ENCODE measurements around the gene OCLN.
"Not testable (repeated sequence)": the region's sequence is repeated elsewhere in the genome, so short reads cannot be mapped to it uniquely, and the experiment has no call there.

The OCLN gene

DNA sequence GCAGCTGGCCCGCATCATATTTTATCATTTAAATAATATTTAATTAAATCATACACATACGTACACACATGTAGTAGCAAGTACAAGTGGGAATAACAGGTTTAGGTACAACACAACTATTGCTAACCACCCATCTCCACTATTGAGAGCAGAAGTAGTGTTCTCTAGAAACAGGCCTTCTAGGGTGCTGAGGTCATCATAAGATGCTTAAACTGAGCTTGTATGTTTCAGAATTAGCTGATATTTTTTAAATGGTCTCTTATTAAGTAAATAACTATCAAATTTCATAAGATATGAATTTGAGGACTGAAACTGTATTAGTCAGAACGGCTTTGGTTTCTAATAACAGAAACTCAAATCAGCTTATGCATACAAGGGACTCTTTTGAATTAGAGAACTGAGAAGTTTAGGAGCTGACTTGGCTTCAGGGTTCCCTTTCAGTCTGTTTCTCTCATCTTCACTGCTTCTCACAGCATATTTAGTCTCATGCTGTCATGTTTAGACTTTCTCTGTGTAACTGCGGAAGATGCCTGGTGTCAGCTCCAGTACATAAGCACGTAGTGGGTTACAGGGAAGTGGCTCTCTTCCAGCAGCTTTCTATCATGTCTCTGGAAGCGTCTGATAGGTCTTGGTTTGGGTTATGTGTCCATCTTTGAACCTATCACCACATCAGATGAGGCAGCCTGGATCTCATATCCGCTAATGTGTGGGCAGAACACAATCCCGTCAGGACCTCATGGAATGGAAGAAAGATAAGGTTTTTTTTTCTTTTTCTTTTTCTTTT is 25.0 kb upstream of the OCLN start:
- no peaks in the 10 kb centered on the region for H3K4me1 ChIP-seq (ENCODE audit: insufficient read depth, low read length)
- no peaks in the 10 kb centered on the region for H3K9me3 ChIP-seq (ENCODE audit: insufficient read depth, low read length, severe bottlenecking)
- H4K20me1 ChIP-seq (ENCODE audit: insufficient read depth, low read length) = no peaks in the 10 kb centered on the region
- H2AFZ ChIP-seq (ENCODE audit: low read depth, low read length) = no peak overlapping the region
- H3K79me2 ChIP-seq (ENCODE audit: insufficient read depth, low read length) = no peaks in the 10 kb centered on the region
- no peak overlapping the region for H3K9ac ChIP-seq (ENCODE audit: low read depth, low read length)
- H3K36me3 ChIP-seq (ENCODE audit: insufficient read depth, low read length) = no peaks in the 10 kb centered on the region
- ATAC-seq (ENCODE audit: insufficient read depth, low read depth) = no peak
- TF ChIP-seq, protein P1, sequence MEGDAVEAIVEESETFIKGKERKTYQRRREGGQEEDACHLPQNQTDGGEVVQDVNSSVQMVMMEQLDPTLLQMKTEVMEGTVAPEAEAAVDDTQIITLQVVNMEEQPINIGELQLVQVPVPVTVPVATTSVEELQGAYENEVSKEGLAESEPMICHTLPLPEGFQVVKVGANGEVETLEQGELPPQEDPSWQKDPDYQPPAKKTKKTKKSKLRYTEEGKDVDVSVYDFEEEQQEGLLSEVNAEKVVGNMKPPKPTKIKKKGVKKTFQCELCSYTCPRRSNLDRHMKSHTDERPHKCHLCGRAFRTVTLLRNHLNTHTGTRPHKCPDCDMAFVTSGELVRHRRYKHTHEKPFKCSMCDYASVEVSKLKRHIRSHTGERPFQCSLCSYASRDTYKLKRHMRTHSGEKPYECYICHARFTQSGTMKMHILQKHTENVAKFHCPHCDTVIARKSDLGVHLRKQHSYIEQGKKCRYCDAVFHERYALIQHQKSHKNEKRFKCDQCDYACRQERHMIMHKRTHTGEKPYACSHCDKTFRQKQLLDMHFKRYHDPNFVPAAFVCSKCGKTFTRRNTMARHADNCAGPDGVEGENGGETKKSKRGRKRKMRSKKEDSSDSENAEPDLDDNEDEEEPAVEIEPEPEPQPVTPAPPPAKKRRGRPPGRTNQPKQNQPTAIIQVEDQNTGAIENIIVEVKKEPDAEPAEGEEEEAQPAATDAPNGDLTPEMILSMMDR (IDR thresholded peaks at IDR 0.05; ENCODE audit: borderline replicate concordance, extremely low read depth, low read length, poor library complexity, severe bottlenecking) = no peak
- no peak for TF ChIP-seq EZH2 (IDR thresholded peaks at IDR 0.05; ENCODE audit: borderline replicate concordance, low read depth, low read length, severe bottlenecking)
- no peaks in the 10 kb centered on the region for H3K27me3 ChIP-seq (ENCODE audit: insufficient read depth, low read length, poor library complexity)
- no peak overlapping the region for H3K4me3 ChIP-seq (ENCODE audit: low read depth in 1 of 2, low read length in 2 of 2)
- no peak overlapping the region for H3K4me2 ChIP-seq (ENCODE audit: insufficient read depth, low read length)
- no peak overlapping the region for H3K27ac ChIP-seq (ENCODE audit: low read length)
- no peak for DNase-seq

DNA sequence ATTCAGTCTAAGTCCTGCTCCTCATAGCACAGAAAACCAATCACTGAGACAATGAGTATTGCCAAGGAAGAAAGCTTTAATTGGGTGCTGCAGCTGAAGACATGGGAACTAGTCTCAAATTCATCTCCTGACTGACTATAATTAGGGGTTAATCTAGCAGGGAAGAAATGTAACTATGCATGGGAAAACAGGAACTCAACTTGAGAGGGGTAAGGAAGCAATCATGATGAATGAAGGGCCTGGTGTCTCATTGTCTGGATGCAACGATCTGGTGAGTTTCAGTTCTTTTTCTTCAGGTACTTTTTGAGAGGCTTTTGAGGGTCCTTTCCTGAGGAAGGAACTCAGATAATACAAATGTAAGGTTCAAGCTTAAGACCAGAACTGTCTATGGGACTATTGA is 24.0 kb upstream of the OCLN start:
- Histone ChIP-seq H3K9me3 (ENCODE audit: insufficient read depth, low read length, severe bottlenecking) (no peaks in the 10 kb centered on the region), H3K27ac (ENCODE audit: low read length) (no peak overlapping the region), H3K9ac (ENCODE audit: low read depth, low read length) (no peak overlapping the region), H3K4me2 (ENCODE audit: insufficient read depth, low read length) (no peak overlapping the region), H3K27me3 (ENCODE audit: insufficient read depth, low read length, poor library complexity) (no peaks in the 10 kb centered on the region), H3K4me1 (ENCODE audit: insufficient read depth, low read length) (no peaks in the 10 kb centered on the region), H3K79me2 (ENCODE audit: insufficient read depth, low read length) (no peaks in the 10 kb centered on the region), H3K4me3 (ENCODE audit: low read depth in 1 of 2, low read length in 2 of 2) (no peak overlapping the region), H3K36me3 (ENCODE audit: insufficient read depth, low read length) (no peaks in the 10 kb centered on the region), H2AFZ (ENCODE audit: low read depth, low read length) (no peak overlapping the region), H4K20me1 (ENCODE audit: insufficient read depth, low read length) (no peaks in the 10 kb centered on the region)
- no peak for DNase-seq
- no peak for ATAC-seq (ENCODE audit: insufficient read depth, low read depth)
- no peak for TF ChIP-seq EZH2 (IDR thresholded peaks at IDR 0.05; ENCODE audit: borderline replicate concordance, low read depth, low read length, severe bottlenecking)
- TF ChIP-seq, protein P1 (IDR thresholded peaks at IDR 0.05; ENCODE audit: borderline replicate concordance, extremely low read depth, low read length, poor library complexity, severe bottlenecking) = no peak

DNA sequence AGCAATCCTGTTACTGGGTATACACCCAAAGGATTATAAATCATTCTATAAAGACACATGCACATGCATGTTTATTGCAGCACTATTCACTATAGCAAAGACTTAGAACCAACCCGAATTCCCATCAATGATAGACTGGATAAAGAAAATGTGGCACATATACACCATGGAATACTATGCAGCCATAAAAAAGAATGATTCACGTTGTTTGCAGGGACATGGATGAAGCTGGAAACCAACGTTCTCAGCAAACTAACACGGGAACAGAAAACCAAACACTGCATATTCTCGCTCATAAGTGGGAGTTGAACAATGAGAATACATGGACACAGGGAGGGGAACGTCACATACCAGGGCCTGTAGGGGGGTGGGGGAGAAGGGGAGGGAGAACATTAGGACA is 21.1 kb upstream of the OCLN start:
- not testable (repeated sequence) for H2AFZ ChIP-seq (ENCODE audit: low read depth, low read length); H3K27me3 ChIP-seq (ENCODE audit: insufficient read depth, low read length, poor library complexity); H3K9me3 ChIP-seq (ENCODE audit: insufficient read depth, low read length, severe bottlenecking); H3K4me1 ChIP-seq (ENCODE audit: insufficient read depth, low read length); H3K4me2 ChIP-seq (ENCODE audit: insufficient read depth, low read length); H3K27ac ChIP-seq (ENCODE audit: low read length); ATAC-seq (ENCODE audit: insufficient read depth, low read depth); DNase-seq; H3K79me2 ChIP-seq (ENCODE audit: insufficient read depth, low read length); H4K20me1 ChIP-seq (ENCODE audit: insufficient read depth, low read length); H3K36me3 ChIP-seq (ENCODE audit: insufficient read depth, low read length); H3K9ac ChIP-seq (ENCODE audit: low read depth, low read length); H3K4me3 ChIP-seq (ENCODE audit: low read depth in 1 of 2, low read length in 2 of 2)

DNA sequence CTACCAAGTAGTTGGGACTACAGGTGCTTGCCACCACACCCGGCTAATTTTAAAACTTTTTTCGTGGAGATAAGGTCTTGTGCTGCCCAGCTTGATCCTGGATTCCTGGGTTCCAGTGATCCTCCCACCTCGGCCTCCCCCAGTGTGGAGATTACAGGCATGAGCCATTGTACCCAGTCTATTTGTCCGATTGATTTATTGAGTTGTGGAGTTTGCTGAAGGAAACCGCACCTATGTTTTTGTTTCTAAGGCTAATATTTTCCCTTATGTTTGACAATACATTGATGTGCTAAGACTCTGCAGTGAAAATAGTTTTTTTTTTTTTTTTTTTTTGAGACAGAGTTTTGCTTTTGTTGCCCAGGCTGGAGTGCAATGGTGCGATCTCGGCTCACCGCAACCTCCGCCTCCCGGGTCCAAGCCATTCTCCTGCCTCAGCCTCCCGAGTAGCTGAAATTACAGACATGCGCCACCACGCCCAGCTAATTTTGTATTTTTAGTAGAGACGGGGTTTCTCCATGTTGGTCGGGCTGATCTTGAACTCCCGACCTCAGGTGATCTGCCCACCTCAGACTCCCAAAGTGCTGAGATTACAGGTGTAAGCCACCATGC is 20.0 kb upstream of the OCLN start:
- H3K79me2 ChIP-seq (ENCODE audit: insufficient read depth, low read length); ATAC-seq (ENCODE audit: insufficient read depth, low read depth); H3K4me3 ChIP-seq (ENCODE audit: low read depth in 1 of 2, low read length in 2 of 2); H3K9me3 ChIP-seq (ENCODE audit: insufficient read depth, low read length, severe bottlenecking); H3K27ac ChIP-seq (ENCODE audit: low read length); H3K27me3 ChIP-seq (ENCODE audit: insufficient read depth, low read length, poor library complexity); H4K20me1 ChIP-seq (ENCODE audit: insufficient read depth, low read length); H3K36me3 ChIP-seq (ENCODE audit: insufficient read depth, low read length); H2AFZ ChIP-seq (ENCODE audit: low read depth, low read length); H3K4me1 ChIP-seq (ENCODE audit: insufficient read depth, low read length); H3K9ac ChIP-seq (ENCODE audit: low read depth, low read length); H3K4me2 ChIP-seq (ENCODE audit: insufficient read depth, low read length); DNase-seq: not testable (repeated sequence)

Measured in DND-41 (cell line).